DOHH2 (cell line): ENCODE data around the gene COL8A1.

ENCODE experiments used
- H3F3A ChIP-seq: fragments of 200-600 bp; sonication (generic), shearing (Covaris generic); 2 replicates; pipeline ENCODE4 v1.6.0; 2016; ENCODE audit warnings: antibody characterized with exemption, mild to moderate bottlenecking; ENCODE audit not compliant: control insufficient read depth, insufficient read depth
- H3K27ac ChIP-seq: fragments of 200-600 bp; sonication (generic); 2 replicates; pipeline ENCODE4 v1.5.1; 2014; ENCODE audit warnings: low read depth, mild to moderate bottlenecking, low read length, moderate library complexity
- H3K27me3 ChIP-seq: fragments of 200-600 bp; sonication (generic); 2 replicates; pipeline ENCODE4 v1.6.1; 2014; ENCODE audit warnings: mild to moderate bottlenecking, low read length, mixed read lengths; ENCODE audit not compliant: control insufficient read depth
- H3K36me3 ChIP-seq: fragments of 200-600 bp; sonication (generic); 2 replicates; pipeline ENCODE4 v1.6.1; 2014; ENCODE audit warnings: mild to moderate bottlenecking, low read length, moderate library complexity, mixed read lengths; ENCODE audit not compliant: control insufficient read depth
- H3K4me1 ChIP-seq: fragments of 200-600 bp; sonication (generic); 2 replicates; pipeline ENCODE4 v1.6.1; 2014; ENCODE audit warnings: mild to moderate bottlenecking, low read length, mixed read lengths; ENCODE audit not compliant: control insufficient read depth
- H3K4me2 ChIP-seq: fragments of 200-600 bp; sonication (generic); 2 replicates; pipeline ENCODE4 v1.6.0; 2014; ENCODE audit warnings: mild to moderate bottlenecking, low read length, moderate library complexity
- H3K4me3 ChIP-seq: fragments of 200-600 bp; sonication (generic); 2 replicates; pipeline ENCODE4 v1.5.1; 2014; ENCODE audit warnings: mild to moderate bottlenecking, low read length, mixed read lengths
- H3K79me2 ChIP-seq: fragments of 200-600 bp; sonication (generic); 2 replicates; pipeline ENCODE4 v1.6.1; 2014; ENCODE audit warnings: mild to moderate bottlenecking, low read length, mixed read lengths; ENCODE audit not compliant: control insufficient read depth
- H3K9me2 ChIP-seq: fragments of 200-600 bp; sonication (generic); replicated peaks from 2 replicates; pipeline ENCODE4 v1.6.1; 2014; ENCODE audit warnings: mild to moderate bottlenecking, low read length, mixed read lengths; ENCODE audit not compliant: control insufficient read depth
- H3K9me3 ChIP-seq: fragments of 200-600 bp; sonication (generic); 2 replicates; pipeline ENCODE4 v1.6.1; 2014; ENCODE audit warnings: antibody characterized with exemption, low read length, mixed read lengths; ENCODE audit not compliant: control insufficient read depth, insufficient read depth
- H4K20me1 ChIP-seq: fragments of 200-600 bp; sonication (generic); 2 replicates; pipeline ENCODE4 v1.6.0; 2014; ENCODE audit warnings: low read depth, mild to moderate bottlenecking, antibody characterized with exemption, low read length, moderate library complexity; ENCODE audit not compliant: control insufficient read depth, insufficient read depth
- EZH2phosphoT487 ChIP-seq: fragments of 200-600 bp; sonication (generic); IDR thresholded peaks from 2 replicates; pipeline ENCODE4 v1.6.1; 2017; ENCODE audit warnings: borderline replicate concordance, mild to moderate bottlenecking, antibody characterized with exemption, low read length, moderate library complexity, mixed read lengths
- TF ChIP-seq, protein P1 (sequence below): fragments of 200-600 bp; sonication (generic); IDR thresholded peaks from one replicate; pipeline ENCODE4 v1.5.1; 2014; ENCODE audit warnings: antibody characterized with exemption, mild to moderate bottlenecking, low read depth, low read length; ENCODE audit not compliant: poor library complexity, severe bottlenecking

Gene COL8A1

DNA sequence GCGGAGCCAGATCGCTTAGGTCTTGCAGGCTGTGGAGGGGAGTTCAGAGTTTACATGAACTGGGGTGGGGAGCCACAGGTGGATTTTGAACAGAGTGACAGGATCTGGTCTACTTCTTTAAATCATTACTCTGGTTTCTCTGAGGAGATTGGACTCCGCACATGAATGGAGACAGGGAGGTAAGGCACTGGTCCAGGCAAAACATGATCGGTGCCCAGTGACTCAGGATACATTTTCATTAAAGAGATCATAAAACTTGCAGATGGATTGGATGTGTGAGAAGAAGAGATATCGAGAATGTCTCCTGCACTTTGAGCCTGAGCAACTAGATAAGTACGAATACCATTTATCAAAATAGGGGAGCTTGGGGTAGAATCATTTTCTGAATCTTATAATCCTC lies 117.4 kb downstream of the COL8A1 start:
- Histone ChIP-seq H4K20me1 (no peaks in the 10 kb centered on the region), H3F3A (no peaks in the 10 kb centered on the region), H3K4me2 (no peak overlapping the region), H3K4me3 (no peak overlapping the region), H3K79me2 (no peaks in the 10 kb centered on the region), H3K36me3 (no peaks in the 10 kb centered on the region), H3K27me3 (peaks cover 19% of the 10 kb centered on the region), H3K4me1 (no peaks in the 10 kb centered on the region), H3K27ac (no peak overlapping the region), H3K9me2 (no peaks in the 10 kb centered on the region), H3K9me3 (no peaks in the 10 kb centered on the region)
- no peak for TF ChIP-seq EZH2phosphoT487
- TF ChIP-seq, protein P1, sequence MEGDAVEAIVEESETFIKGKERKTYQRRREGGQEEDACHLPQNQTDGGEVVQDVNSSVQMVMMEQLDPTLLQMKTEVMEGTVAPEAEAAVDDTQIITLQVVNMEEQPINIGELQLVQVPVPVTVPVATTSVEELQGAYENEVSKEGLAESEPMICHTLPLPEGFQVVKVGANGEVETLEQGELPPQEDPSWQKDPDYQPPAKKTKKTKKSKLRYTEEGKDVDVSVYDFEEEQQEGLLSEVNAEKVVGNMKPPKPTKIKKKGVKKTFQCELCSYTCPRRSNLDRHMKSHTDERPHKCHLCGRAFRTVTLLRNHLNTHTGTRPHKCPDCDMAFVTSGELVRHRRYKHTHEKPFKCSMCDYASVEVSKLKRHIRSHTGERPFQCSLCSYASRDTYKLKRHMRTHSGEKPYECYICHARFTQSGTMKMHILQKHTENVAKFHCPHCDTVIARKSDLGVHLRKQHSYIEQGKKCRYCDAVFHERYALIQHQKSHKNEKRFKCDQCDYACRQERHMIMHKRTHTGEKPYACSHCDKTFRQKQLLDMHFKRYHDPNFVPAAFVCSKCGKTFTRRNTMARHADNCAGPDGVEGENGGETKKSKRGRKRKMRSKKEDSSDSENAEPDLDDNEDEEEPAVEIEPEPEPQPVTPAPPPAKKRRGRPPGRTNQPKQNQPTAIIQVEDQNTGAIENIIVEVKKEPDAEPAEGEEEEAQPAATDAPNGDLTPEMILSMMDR, result no peak

DNA sequence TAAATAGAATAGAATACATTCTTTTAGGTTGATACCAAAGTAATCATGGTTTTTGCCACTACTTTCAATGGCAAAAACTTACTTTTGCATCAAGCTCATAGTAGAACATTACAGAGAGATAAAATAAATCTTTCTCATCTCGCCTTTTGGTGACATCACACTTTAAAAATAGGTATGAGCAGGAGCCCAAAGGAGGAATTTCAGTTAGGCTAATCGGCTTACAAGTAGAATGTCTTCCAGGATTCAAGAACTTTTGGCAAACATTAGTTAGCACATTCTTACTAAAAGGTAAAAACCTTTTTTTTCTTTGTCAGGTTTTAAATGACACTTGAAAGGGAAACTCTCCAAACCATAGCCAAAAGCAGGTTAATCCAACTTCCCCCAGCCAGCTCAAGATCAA lies 119.6 kb downstream of the COL8A1 start:
- H3K9me2 ChIP-seq, result no peaks in the 10 kb centered on the region
- no peaks in the 10 kb centered on the region for H3K9me3 ChIP-seq
- TF ChIP-seq, protein P1, result no peak
- TF ChIP-seq EZH2phosphoT487, result no peak
- H4K20me1 ChIP-seq, result no peaks in the 10 kb centered on the region
- no peak overlapping the region for H3K4me3 ChIP-seq
- H3K27ac ChIP-seq, result no peak overlapping the region
- peaks cover 19% of the 10 kb centered on the region for H3K27me3 ChIP-seq
- H3K79me2 ChIP-seq, result no peaks in the 10 kb centered on the region
- H3K4me2 ChIP-seq, result no peak overlapping the region
- H3K36me3 ChIP-seq, result no peaks in the 10 kb centered on the region
- no peaks in the 10 kb centered on the region for H3K4me1 ChIP-seq
- no peaks in the 10 kb centered on the region for H3F3A ChIP-seq

DNA sequence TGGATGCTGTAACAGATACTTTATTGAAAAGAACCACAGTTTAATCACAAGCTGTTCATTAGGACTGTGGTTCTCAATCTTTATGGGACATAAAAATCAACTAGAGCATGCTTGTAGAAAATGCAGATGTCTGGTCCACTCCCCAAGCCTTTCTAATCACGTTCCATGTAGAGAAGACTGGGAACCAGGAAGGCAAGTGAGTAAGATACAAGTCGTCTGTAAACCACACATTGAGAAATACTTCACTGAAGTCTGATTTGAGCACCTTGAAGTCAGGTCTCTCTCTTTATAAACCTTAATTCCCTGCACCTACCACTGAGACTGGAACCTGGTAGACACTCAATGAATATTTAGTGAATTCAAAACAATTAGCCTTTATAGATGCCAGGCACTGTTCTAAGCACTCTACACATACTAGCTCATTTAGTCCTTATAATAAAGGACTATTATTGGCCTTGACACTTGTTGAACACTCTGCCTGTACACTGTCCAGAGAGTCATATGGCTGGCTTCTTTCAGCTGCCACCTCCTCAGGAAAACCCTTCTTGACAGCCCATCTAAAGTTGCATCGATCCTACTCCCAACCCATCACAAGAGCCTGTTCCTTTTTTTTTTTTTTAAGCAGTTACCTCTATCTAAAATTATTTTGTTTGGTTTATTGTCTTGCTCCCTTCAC lies 120.2 kb downstream of the COL8A1 start:
- Histone ChIP-seq H3K9me2 (no peaks in the 10 kb centered on the region), H3F3A (no peaks in the 10 kb centered on the region), H3K4me2 (no peak overlapping the region), H3K79me2 (no peaks in the 10 kb centered on the region), H3K27me3 (peaks cover 19% of the 10 kb centered on the region), H3K27ac (no peak overlapping the region), H4K20me1 (no peaks in the 10 kb centered on the region), H3K4me3 (no peak overlapping the region), H3K9me3 (no peaks in the 10 kb centered on the region), H3K4me1 (no peaks in the 10 kb centered on the region), H3K36me3 (no peaks in the 10 kb centered on the region)
- TF ChIP-seq, protein P1, result no peak
